PC-3 (cell line): ENCODE data around the gene PLSCR3. TPM values are rescaled to one million over a fixed set of nuclear protein-coding genes. Genes with fewer than 3 reads are reported as not detected.

Source experiments
- ATAC-seq: fragments of 200-7000 bp; cut with Tn5 transposase; 2 replicates; pipeline ENCODE4 v1.9.1; 2020; ENCODE audit warnings: mild to moderate bottlenecking, moderate library complexity
- BruUV-seq: library from RNA; stranded (reverse); fragments of 400-500 nt; replicated peaks from 2 replicates; lab custom pipeline; 2021; lab: Mats Ljungman, UMichigan
- CTCF ChIA-PET: fragments of 300-600 bp; sonication (Branson Sonifier 250); formaldehyde crosslinking; loops from one replicate; lab custom pipeline; 2022; ENCODE audit warnings: antibody characterized with exemption; lab: Charles Lee
- POLR2A ChIA-PET: fragments of 300-600 bp; sonication (Branson Sonifier 250); formaldehyde crosslinking; loops from one replicate; lab custom pipeline; 2022; ENCODE audit warnings: antibody characterized with exemption; ENCODE audit not compliant: unreplicated experiment; lab: Charles Lee
- DNase-seq: peaks from one replicate; pipeline ENCODE4 v3.0.0-alpha.2; 2015
- H2AFZ ChIP-seq: fragments of 300-600 bp; sonication (generic); 2 replicates; pipeline ENCODE4 v1.6.0; 2016; ENCODE audit warnings: antibody characterized with exemption, low read length
- H3F3A ChIP-seq: fragments of 300-600 bp; sonication (generic); one replicate; pipeline ENCODE4 v1.6.0; 2017; ENCODE audit warnings: antibody characterized with exemption, low read length, control low read depth, mild to moderate bottlenecking; ENCODE audit not compliant: unreplicated experiment
- H3K27ac ChIP-seq: fragments of 300-600 bp; sonication (generic); 2 replicates; pipeline ENCODE4 v1.5.1; 2016; ENCODE audit warnings: mild to moderate bottlenecking, low read length
- H3K27me3 ChIP-seq: fragments of 300-600 bp; sonication (generic); 2 replicates; pipeline ENCODE4 v1.6.1; 2016; ENCODE audit warnings: low read length, mixed read lengths
- H3K36me3 ChIP-seq: fragments of 300-600 bp; sonication (generic); 2 replicates; pipeline ENCODE4 v1.6.1; 2016; ENCODE audit warnings: low read depth, mixed run types, low read length, mixed read lengths
- H3K4me1 ChIP-seq: fragments of 300-600 bp; sonication (generic); 2 replicates; pipeline ENCODE4 v1.5.1; 2016; ENCODE audit warnings: low read length; ENCODE audit not compliant: insufficient read depth
- H3K4me2 ChIP-seq: fragments of 300-600 bp; sonication (generic); 2 replicates; pipeline ENCODE4 v1.6.0; 2016; ENCODE audit warnings: low read length
- H3K4me3 ChIP-seq: fragments of 300-600 bp; sonication (generic); 2 replicates; pipeline ENCODE4 v1.5.1; 2016; ENCODE audit warnings: mild to moderate bottlenecking, low read length, mixed read lengths
- H3K79me2 ChIP-seq: fragments of 300-600 bp; sonication (generic); 2 replicates; pipeline ENCODE4 v1.6.1; 2017; ENCODE audit warnings: low read length, mixed read lengths
- H3K9ac ChIP-seq: fragments of 300-600 bp; sonication (generic); 2 replicates; pipeline ENCODE4 v1.6.0; 2016; ENCODE audit warnings: mild to moderate bottlenecking, low read length
- H3K9me2 ChIP-seq: fragments of 300-600 bp; sonication (generic); replicated peaks from 2 replicates; pipeline ENCODE4 v1.6.1; 2016; ENCODE audit warnings: mixed run types, low read length, mixed read lengths
- H3K9me3 ChIP-seq: fragments of 300-600 bp; sonication (generic); 2 replicates; pipeline ENCODE4 v1.6.1; 2016; ENCODE audit warnings: low read length, mixed read lengths
- H4K20me1 ChIP-seq: fragments of 300-600 bp; sonication (generic); 2 replicates; pipeline ENCODE4 v1.6.1; 2016; ENCODE audit warnings: low read length, mixed read lengths
- EZH2 ChIP-seq: fragments of 300-600 bp; sonication (generic); IDR thresholded peaks from one replicate; pipeline ENCODE4 v1.6.1; 2017; ENCODE audit warnings: antibody characterized with exemption, mild to moderate bottlenecking, low read length; ENCODE audit not compliant: unreplicated experiment
- EZH2phosphoT487 ChIP-seq: fragments of 300-600 bp; sonication (generic); IDR thresholded peaks from 2 replicates; pipeline ENCODE4 v1.6.1; 2018; ENCODE audit warnings: mild to moderate bottlenecking, antibody characterized with exemption, low read length, borderline replicate concordance
- intact Hi-C: fragments of 100-400 bp; cut with micrococcal nuclease; formaldehyde crosslinking; loops from 2 replicates; pipeline ENCODE4 v1.9.0; 2023
- total RNA-seq: library from RNA; depleted of rRNA; stranded (reverse); fragments of >200 nt; gene quantifications from 2 replicates; pipeline ENCODE4 v1.2.3, GENCODE V29; 2014
- TF ChIP-seq, protein P1 (sequence below): fragments of 300-600 bp; sonication (generic); conservative IDR thresholded peaks from 2 replicates; pipeline ENCODE4 v1.5.1; 2017; ENCODE audit warnings: antibody characterized with exemption, low read depth, mild to moderate bottlenecking, low read length

Gene PLSCR3
- total RNA-seq, 1 experiment from 2014 or later = 62.7 TPM

GRCh38 chr17:7352910-7353635, 41.3 kb downstream of the PLSCR3 start:
- H4K20me1 ChIP-seq = no peaks in the 10 kb centered on the region
- H3K27me3 ChIP-seq = no peaks in the 10 kb centered on the region
- peaks cover 35% of the 10 kb centered on the region for H3K79me2 ChIP-seq
- peaks cover 3% of the 10 kb centered on the region for H3F3A ChIP-seq
- no peak overlapping the region for H2AFZ ChIP-seq
- DNase-seq = no peak
- no peaks in the 10 kb centered on the region for H3K9me3 ChIP-seq
- intact Hi-C loops = loop anchor here (5.0 kb wide), 1 partner anchor 84 kb away; the partner anchor contains the start of genes FGF11 and TMEM102
- BruUV-seq = no TSS peak
- ChIA-PET CTCF (no interaction called here), POLR2A (no interaction called here)
- H3K4me2 ChIP-seq = peak overlapping the region; percentile 99
- H3K9me2 ChIP-seq = no peaks in the 10 kb centered on the region
- H3K9ac ChIP-seq = peak overlapping the region; percentile 88; the same call in 1 of the 2 replicates
- H3K4me1 ChIP-seq = peaks cover 28% of the 10 kb centered on the region
- TF ChIP-seq EZH2phosphoT487 = no peak
- TF ChIP-seq, protein P1, sequence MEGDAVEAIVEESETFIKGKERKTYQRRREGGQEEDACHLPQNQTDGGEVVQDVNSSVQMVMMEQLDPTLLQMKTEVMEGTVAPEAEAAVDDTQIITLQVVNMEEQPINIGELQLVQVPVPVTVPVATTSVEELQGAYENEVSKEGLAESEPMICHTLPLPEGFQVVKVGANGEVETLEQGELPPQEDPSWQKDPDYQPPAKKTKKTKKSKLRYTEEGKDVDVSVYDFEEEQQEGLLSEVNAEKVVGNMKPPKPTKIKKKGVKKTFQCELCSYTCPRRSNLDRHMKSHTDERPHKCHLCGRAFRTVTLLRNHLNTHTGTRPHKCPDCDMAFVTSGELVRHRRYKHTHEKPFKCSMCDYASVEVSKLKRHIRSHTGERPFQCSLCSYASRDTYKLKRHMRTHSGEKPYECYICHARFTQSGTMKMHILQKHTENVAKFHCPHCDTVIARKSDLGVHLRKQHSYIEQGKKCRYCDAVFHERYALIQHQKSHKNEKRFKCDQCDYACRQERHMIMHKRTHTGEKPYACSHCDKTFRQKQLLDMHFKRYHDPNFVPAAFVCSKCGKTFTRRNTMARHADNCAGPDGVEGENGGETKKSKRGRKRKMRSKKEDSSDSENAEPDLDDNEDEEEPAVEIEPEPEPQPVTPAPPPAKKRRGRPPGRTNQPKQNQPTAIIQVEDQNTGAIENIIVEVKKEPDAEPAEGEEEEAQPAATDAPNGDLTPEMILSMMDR = no peak
- no peak for TF ChIP-seq EZH2
- no peak for ATAC-seq
- H3K36me3 ChIP-seq = no peaks in the 10 kb centered on the region
- H3K27ac ChIP-seq = no peak overlapping the region
- peak overlapping the region; percentile 87 for H3K4me3 ChIP-seq

DNA sequence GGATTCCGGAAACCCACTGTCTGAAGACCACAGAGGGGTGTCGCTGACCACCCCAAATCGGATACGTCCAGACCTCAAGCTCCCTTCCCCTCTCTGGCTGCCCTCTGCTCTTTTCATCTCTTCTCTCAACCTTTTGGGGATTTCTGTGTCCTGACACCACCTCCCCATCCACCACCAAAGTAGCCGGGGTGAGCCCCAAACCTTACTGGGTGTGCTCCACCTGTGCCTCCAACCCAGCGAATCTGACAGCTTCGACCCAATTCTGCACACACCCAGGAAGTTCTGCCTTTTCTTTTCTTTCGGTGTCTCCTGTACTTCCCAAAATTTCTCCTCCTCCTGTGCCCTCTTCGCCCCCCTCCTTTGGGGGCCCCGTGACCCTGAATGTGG, 41.8 kb downstream of the PLSCR3 start:
- Histone ChIP-seq H3K9me2 (no peaks in the 10 kb centered on the region), H3K79me2 (peaks cover 35% of the 10 kb centered on the region), H2AFZ (peak overlapping the region; percentile 82; the same call in 1 of the 2 replicates), H3K27ac (peak overlapping the region; percentile 95; the same call in 1 of the 2 replicates), H3K36me3 (no peaks in the 10 kb centered on the region), H3F3A (peaks cover 3% of the 10 kb centered on the region), H3K4me2 (peak overlapping the region; percentile 99), H3K4me3 (peak overlapping the region; percentile 87), H3K9ac (peak overlapping the region; percentile 88), H3K9me3 (no peaks in the 10 kb centered on the region), H3K4me1 (peaks cover 28% of the 10 kb centered on the region), H3K27me3 (no peaks in the 10 kb centered on the region), H4K20me1 (no peaks in the 10 kb centered on the region)
- DNase-seq (no peak), ATAC-seq (no peak)
- ChIA-PET CTCF (no interaction called here), POLR2A (no interaction called here)
- intact Hi-C loops = loop anchor here (5.0 kb wide), 1 partner anchor 85 kb away; the partner anchor contains the start of genes FGF11 and TMEM102
- BruUV-seq = TSS peak; percentile 54
- TF ChIP-seq, protein P1 = peak; percentile 57; the same call in 1 of the 2 replicates
- TF ChIP-seq EZH2phosphoT487 = no peak
